ENCODE results near the gene ADGRL1. TPM values are rescaled to one million over a fixed set of nuclear protein-coding genes. Genes with fewer than 3 reads are reported as not detected.
A peak's percentile ranks its signal among the peaks of the same experiment; 100 is the strongest.

The ADGRL1 gene
- polyA plus RNA-seq, 1 of the 3 experiments (the other 2 are of a cell fraction): 13.4 TPM

GRCh38 chr19:14116918-14117578 is 88.9 kb downstream of the ADGRL1 start:
- H3K79me2 ChIP-seq (ENCODE audit: insufficient read depth): peaks cover 38% of the 10 kb centered on the region
- peak overlapping the region in 1 of 2 experiments; percentile 51; a peak in 1 of 4 replicates for H3K27ac ChIP-seq (ENCODE audit: low read depth in 2 of 2, low read length in 1 of 2)
- no peaks in the 10 kb centered on the region for H3K27me3 ChIP-seq (ENCODE audit: insufficient read depth)
- peak overlapping the region; percentile 79 to 80 for H3K4me3 ChIP-seq (ENCODE audit: low read depth in 2 of 2, low read length in 1 of 2)
- no peak overlapping the region for H2AFZ ChIP-seq (ENCODE audit: low read depth)
- H3K4me2 ChIP-seq: peak overlapping the region; percentile 98
- ChIA-PET POLR2A (interaction anchor here (2.4 kb wide), 1 partner anchor 19 kb away, joined by 13 read pairs; the partner anchor contains the start of gene ASF1B), CTCF (interaction anchor here (2.2 to 3.7 kb wide), 3 partner anchors 19 to 231 kb away, joined by 9 to 22 read pairs (median 18); partner anchors contain the start of genes ASF1B and MISP3)
- H3K9ac ChIP-seq: peak overlapping the region; percentile 69
- DNase-seq: peak; percentile 47
- H3K4me1 ChIP-seq (ENCODE audit: control insufficient read depth in 1 of 2, insufficient read depth in 2 of 2, low read depth in 1 of 2, low read length in 1 of 2): peaks cover 15 to 36% of the 10 kb centered on the region in 2 experiments
- 5% methylated on average over 13 of the region's 33 CpGs for WGBS (ENCODE audit: low lambda C conversion rate)
- no peaks in the 10 kb centered on the region for H3K36me3 ChIP-seq (replicated peaks in 1 of 2; ENCODE audit: control insufficient read depth in 1 of 2, insufficient read depth in 2 of 2, low read length in 1 of 2)
- no peaks in the 10 kb centered on the region for H3K9me3 ChIP-seq
- H3K9me2 ChIP-seq: no peaks in the 10 kb centered on the region
- TF ChIP-seq POLR2AphosphoS5 (IDR thresholded peaks at IDR 0.05; ENCODE audit: low read depth, low read length) (no peak), MXI1 (IDR thresholded peaks at IDR 0.05; ENCODE audit: low read depth, low read length) (peak; percentile 31; the same call in 1 of the 2 replicates), ZBTB33 (IDR thresholded peaks at IDR 0.05; ENCODE audit: borderline replicate concordance, low read depth) (no peak), EZH2phosphoT487 (IDR thresholded peaks at IDR 0.05; ENCODE audit: borderline replicate concordance, low read depth) (no peak)
- peaks cover 15% of the 10 kb centered on the region for H3F3A ChIP-seq (replicated peaks; ENCODE audit: insufficient read depth)
- no peaks in the 10 kb centered on the region for H4K20me1 ChIP-seq (ENCODE audit: insufficient read depth)

DNA sequence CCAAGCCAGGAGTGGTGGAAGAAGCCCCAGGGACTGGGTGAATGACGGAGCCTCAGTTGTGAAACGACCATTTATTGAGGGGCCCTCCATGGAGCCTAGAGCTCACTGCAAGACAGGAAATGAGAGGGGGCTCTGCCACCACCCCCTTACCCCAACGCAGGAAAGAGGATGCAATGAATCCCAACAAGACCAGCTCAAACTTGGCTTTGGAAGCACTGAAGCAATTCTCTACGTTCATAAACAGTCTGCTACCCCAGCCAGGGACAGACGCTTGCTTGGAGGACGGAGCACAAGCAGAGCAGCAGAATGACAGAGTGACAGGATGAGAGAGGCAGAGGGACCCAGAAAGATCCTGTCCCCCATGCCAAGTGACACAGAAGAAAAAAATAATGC is 89.4 kb downstream of the ADGRL1 start:
- POLR2A ChIA-PET: no interaction called here
- Histone ChIP-seq H3K27me3 (ENCODE audit: insufficient read depth) (no peaks in the 10 kb centered on the region), H3K4me3 (ENCODE audit: low read depth in 2 of 2, low read length in 1 of 2) (peak overlapping the region; percentile 79 to 80), H3K79me2 (ENCODE audit: insufficient read depth) (peaks cover 40% of the 10 kb centered on the region), H3K9ac (peak overlapping the region; percentile 69), H3F3A (replicated peaks; ENCODE audit: insufficient read depth) (peaks cover 12% of the 10 kb centered on the region), H3K9me2 (no peaks in the 10 kb centered on the region), H3K9me3 (no peaks in the 10 kb centered on the region), H3K4me2 (peak overlapping the region; percentile 98), H2AFZ (ENCODE audit: low read depth) (no peak overlapping the region), H4K20me1 (ENCODE audit: insufficient read depth) (no peaks in the 10 kb centered on the region), H3K4me1 (ENCODE audit: control insufficient read depth in 1 of 2, insufficient read depth in 2 of 2, low read depth in 1 of 2, low read length in 1 of 2) (peaks cover 15 to 36% of the 10 kb centered on the region in 2 experiments), H3K36me3 (replicated peaks in 1 of 2; ENCODE audit: control insufficient read depth in 1 of 2, insufficient read depth in 2 of 2, low read length in 1 of 2) (no peaks in the 10 kb centered on the region), H3K27ac (ENCODE audit: low read depth in 2 of 2, low read length in 1 of 2) (no peak overlapping the region)
- no peak for DNase-seq
- CTCF ChIA-PET: interaction anchor here (1.8 to 3.5 kb wide), 2 partner anchors 44 to 232 kb away, joined by 5 to 18 read pairs; partner anchors contain the start of gene MISP3
- TF ChIP-seq MXI1 (IDR thresholded peaks at IDR 0.05; ENCODE audit: low read depth, low read length): no peak
- no peak for TF ChIP-seq YY1 (IDR thresholded peaks at IDR 0.05; ENCODE audit: low read depth)
- TF ChIP-seq CHD2 (IDR thresholded peaks at IDR 0.05; ENCODE audit: low read length, partially characterized antibody): no peak
- TF ChIP-seq RAD21 (IDR thresholded peaks at IDR 0.05; ENCODE audit: low read length): no peak
- TF ChIP-seq SIN3A (IDR thresholded peaks at IDR 0.05; ENCODE audit: borderline replicate concordance, low read depth, low read length): no peak
- TF ChIP-seq, protein P1, sequence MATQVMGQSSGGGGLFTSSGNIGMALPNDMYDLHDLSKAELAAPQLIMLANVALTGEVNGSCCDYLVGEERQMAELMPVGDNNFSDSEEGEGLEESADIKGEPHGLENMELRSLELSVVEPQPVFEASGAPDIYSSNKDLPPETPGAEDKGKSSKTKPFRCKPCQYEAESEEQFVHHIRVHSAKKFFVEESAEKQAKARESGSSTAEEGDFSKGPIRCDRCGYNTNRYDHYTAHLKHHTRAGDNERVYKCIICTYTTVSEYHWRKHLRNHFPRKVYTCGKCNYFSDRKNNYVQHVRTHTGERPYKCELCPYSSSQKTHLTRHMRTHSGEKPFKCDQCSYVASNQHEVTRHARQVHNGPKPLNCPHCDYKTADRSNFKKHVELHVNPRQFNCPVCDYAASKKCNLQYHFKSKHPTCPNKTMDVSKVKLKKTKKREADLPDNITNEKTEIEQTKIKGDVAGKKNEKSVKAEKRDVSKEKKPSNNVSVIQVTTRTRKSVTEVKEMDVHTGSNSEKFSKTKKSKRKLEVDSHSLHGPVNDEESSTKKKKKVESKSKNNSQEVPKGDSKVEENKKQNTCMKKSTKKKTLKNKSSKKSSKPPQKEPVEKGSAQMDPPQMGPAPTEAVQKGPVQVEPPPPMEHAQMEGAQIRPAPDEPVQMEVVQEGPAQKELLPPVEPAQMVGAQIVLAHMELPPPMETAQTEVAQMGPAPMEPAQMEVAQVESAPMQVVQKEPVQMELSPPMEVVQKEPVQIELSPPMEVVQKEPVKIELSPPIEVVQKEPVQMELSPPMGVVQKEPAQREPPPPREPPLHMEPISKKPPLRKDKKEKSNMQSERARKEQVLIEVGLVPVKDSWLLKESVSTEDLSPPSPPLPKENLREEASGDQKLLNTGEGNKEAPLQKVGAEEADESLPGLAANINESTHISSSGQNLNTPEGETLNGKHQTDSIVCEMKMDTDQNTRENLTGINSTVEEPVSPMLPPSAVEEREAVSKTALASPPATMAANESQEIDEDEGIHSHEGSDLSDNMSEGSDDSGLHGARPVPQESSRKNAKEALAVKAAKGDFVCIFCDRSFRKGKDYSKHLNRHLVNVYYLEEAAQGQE (IDR thresholded peaks at IDR 0.05; ENCODE audit: low read depth, low read length): no peak
- no peak for TF ChIP-seq IRF3 (IDR thresholded peaks at IDR 0.05; ENCODE audit: low read depth, low read length)
- TF ChIP-seq POLR2AphosphoS5 (IDR thresholded peaks at IDR 0.05; ENCODE audit: low read depth, low read length): no peak
- no peak for TF ChIP-seq FOXM1 (IDR thresholded peaks at IDR 0.05; ENCODE audit: low read depth)
- TF ChIP-seq EP300 (IDR thresholded peaks at IDR 0.05; ENCODE audit: borderline replicate concordance in 1 of 2, low read depth in 1 of 2, low read length in 1 of 2): no peak
- no peak for TF ChIP-seq NRF1 (IDR thresholded peaks at IDR 0.05; ENCODE audit: low read depth, low read length)
- no peak for TF ChIP-seq GABPA (IDR thresholded peaks at IDR 0.05; ENCODE audit: low read depth)
- WGBS (ENCODE audit: low lambda C conversion rate): 33% methylated on average over 6 of the region's 6 CpGs
